Effector memory CD8-positive, alpha-beta T cell (primary cell): ENCODE data around the gene C2CD5.

Source experiments
- ATAC-seq: fragments of 150-1000 bp; cut with Tn5 transposase; replicated peaks from 2 replicates; pipeline ENCODE4 v1.10.0; 2021; ENCODE audit warnings: mild to moderate bottlenecking, moderate library complexity
- DNase-seq, 3 experiments: peaks; one replicate each; pipeline ENCODE4 v3.0.0; 2021
- H3K27ac Mint-ChIP-seq, 2 donors: one replicate each; pipeline ENCODE4 v1.8.0; 2022; ENCODE audit warnings: mild to moderate bottlenecking in 2 of 2, mixed read lengths in 2 of 2, moderate library complexity in 2 of 2
- H3K27me3 Mint-ChIP-seq, 2 donors: one replicate each; pipeline ENCODE4 v1.8.0; 2022; ENCODE audit warnings: mixed read lengths in 2 of 2
- H3K36me3 Mint-ChIP-seq: one replicate; pipeline ENCODE4 v1.8.0; 2022; ENCODE audit warnings: mild to moderate bottlenecking, moderate library complexity, mixed read lengths; ENCODE audit not compliant: insufficient read depth
- H3K4me1 Mint-ChIP-seq, 2 donors: one replicate each; pipeline ENCODE4 v1.8.0; 2022; ENCODE audit warnings: low read depth in 2 of 2, mixed read lengths in 2 of 2
- H3K4me3 Mint-ChIP-seq, 2 donors: one replicate each; pipeline ENCODE4 v1.8.0; 2022; ENCODE audit warnings: mild to moderate bottlenecking in 2 of 2, mixed read lengths in 2 of 2, moderate library complexity in 2 of 2
- H3K9me3 Mint-ChIP-seq, 2 donors: one replicate each; pipeline ENCODE4 v1.8.0; 2022; ENCODE audit warnings: mixed read lengths in 2 of 2

Gene C2CD5

GRCh38 chr12:22410486-22410885 is 133.9 kb downstream of the C2CD5 start:
- Mint-ChIP-seq H3K36me3 (peaks cover 12% of the 10 kb centered on the region), H3K4me1 (peaks cover 30 to 55% of the 10 kb centered on the region in 2 donors), H3K27me3 (no peaks in the 10 kb centered on the region), H3K27ac (peak overlapping the region; percentile 99 to 100), H3K4me3 (peak overlapping the region; percentile 92 to 97), H3K9me3 (no peaks in the 10 kb centered on the region)
- DNase-seq (peak in 1 of 3 experiments; percentile 20), ATAC-seq (peak; percentile 19)

- ATAC-seq (peak; percentile 91), DNase-seq (peak; percentile 60 to 74 (median 61))
- Mint-ChIP-seq H3K27ac (peak overlapping the region; percentile 99 to 100), H3K9me3 (no peaks in the 10 kb centered on the region), H3K27me3 (no peaks in the 10 kb centered on the region), H3K4me3 (peak overlapping the region; percentile 92 to 97), H3K36me3 (peaks cover 12% of the 10 kb centered on the region), H3K4me1 (peaks cover 28 to 53% of the 10 kb centered on the region in 2 donors)
Measured at GRCh38 chr12:22409377-22410164, 134.8 kb downstream of the C2CD5 start.

- Mint-ChIP-seq H3K9me3 (no peaks in the 10 kb centered on the region), H3K27ac (peak overlapping the region; percentile 99 to 100), H3K27me3 (no peaks in the 10 kb centered on the region), H3K36me3 (peaks cover 12% of the 10 kb centered on the region), H3K4me1 (peaks cover 28 to 53% of the 10 kb centered on the region in 2 donors), H3K4me3 (peak overlapping the region; percentile 92 to 97)
- DNase-seq, result peak in 2 of 3 experiments; percentile 16 to 30
- peak; percentile 31 for ATAC-seq
Measured at GRCh38 chr12:22408610-22409376, 135.5 kb downstream of the C2CD5 start.

- DNase-seq, result no peak
- peak overlapping the region; percentile 39 to 49 for H3K4me3 Mint-ChIP-seq
- H3K27me3 Mint-ChIP-seq, result no peaks in the 10 kb centered on the region
- no peak for ATAC-seq
- H3K4me1 Mint-ChIP-seq, result peaks cover 24 to 44% of the 10 kb centered on the region in 2 donors
- peaks cover 12% of the 10 kb centered on the region for H3K36me3 Mint-ChIP-seq
- no peaks in the 10 kb centered on the region for H3K9me3 Mint-ChIP-seq
- peak overlapping the region; percentile 62 to 100 for H3K27ac Mint-ChIP-seq
Measured at GRCh38 chr12:22407397-22407796, 136.9 kb downstream of the C2CD5 start.

- Mint-ChIP-seq H3K27me3 (no peaks in the 10 kb centered on the region), H3K27ac (peak overlapping the region in 1 of 2 donors; percentile 100), H3K4me1 (peaks cover 24 to 44% of the 10 kb centered on the region in 2 donors), H3K36me3 (peaks cover 12% of the 10 kb centered on the region), H3K9me3 (no peaks in the 10 kb centered on the region), H3K4me3 (no peak overlapping the region)
- ATAC-seq (no peak), DNase-seq (no peak)
Measured at GRCh38 chr12:22406627-22407026, 137.7 kb downstream of the C2CD5 start.

GRCh38 chr12:22399464-22400180 is 144.7 kb downstream of the C2CD5 start:
- Mint-ChIP-seq H3K27me3 (no peaks in the 10 kb centered on the region), H3K9me3 (no peaks in the 10 kb centered on the region), H3K27ac (no peak overlapping the region), H3K4me1 (peaks cover 22 to 42% of the 10 kb centered on the region in 2 donors), H3K4me3 (no peak overlapping the region), H3K36me3 (peaks cover 4% of the 10 kb centered on the region)
- ATAC-seq, result no peak
- no peak for DNase-seq
